Measurements from ENCODE around the gene HBA1. TPM values are rescaled to one million over a fixed set of nuclear protein-coding genes. Genes with fewer than 3 reads are reported as not detected.
"Not testable (repeated sequence)": the region's sequence is repeated elsewhere in the genome, so short reads cannot be mapped to it uniquely, and the experiment has no call there.

Gene HBA1
- total RNA-seq, result not detected in 2 replicates

- intact Hi-C loops (cut with micrococcal nuclease), result not testable (repeated sequence)
Measured at GRCh38 chr16:176477-177382, at the start of gene HBA1. Gene HBA1, plus strand, starts transcription at chr16:176680. Its CDS starts 37 bp downstream, at chr16:176717.

- intact Hi-C loops (cut with micrococcal nuclease), result no loop called here
Measured at GRCh38 chr16:129075-129474, 47.4 kb upstream of the HBA1 start.

GRCh38 chr16:130533-131173 is 45.8 kb upstream of the HBA1 start:
- intact Hi-C loops (cut with micrococcal nuclease), result no loop called here

GRCh38 chr16:132120-132519 is 44.4 kb upstream of the HBA1 start:
- intact Hi-C loops (cut with micrococcal nuclease), result no loop called here

- intact Hi-C loops (cut with micrococcal nuclease), result no loop called here
Measured at GRCh38 chr16:133716-134115, 42.8 kb upstream of the HBA1 start.

GRCh38 chr16:138049-138417 is 38.4 kb upstream of the HBA1 start:
- intact Hi-C loops (cut with micrococcal nuclease), result loop anchor here (1.0 to 5.0 kb wide), 8 partner anchors 17 to 451 kb away; partner anchors contain the start of genes AXIN1, CAPN15, FAM234A and HBQ1

- intact Hi-C loops (cut with micrococcal nuclease), result no loop called here
Measured at GRCh38 chr16:140175-140857, 36.2 kb upstream of the HBA1 start.

GRCh38 chr16:142405-142967 is 34.0 kb upstream of the HBA1 start:
- intact Hi-C loops (cut with micrococcal nuclease), result no loop called here

- intact Hi-C loops (cut with micrococcal nuclease), result no loop called here
Measured at GRCh38 chr16:143047-143446, 33.4 kb upstream of the HBA1 start.

- intact Hi-C loops (cut with micrococcal nuclease), result no loop called here
Measured at GRCh38 chr16:143456-143855, 33.0 kb upstream of the HBA1 start.

GRCh38 chr16:144797-145252 is 31.7 kb upstream of the HBA1 start:
- intact Hi-C loops (cut with micrococcal nuclease), result no loop called here

GRCh38 chr16:146646-147045 is 29.8 kb upstream of the HBA1 start:
- intact Hi-C loops (cut with micrococcal nuclease), result no loop called here

- intact Hi-C loops (cut with micrococcal nuclease), result no loop called here
Measured at GRCh38 chr16:149024-149660, 27.3 kb upstream of the HBA1 start.

GRCh38 chr16:152141-153128 is 24.0 kb upstream of the HBA1 start, which contains the start of gene HBZ:
Gene HBZ, plus strand, starts transcription at chr16:152644. Its CDS starts 266 bp downstream, at chr16:152910.
- intact Hi-C loops (cut with micrococcal nuclease), result no loop called here

- intact Hi-C loops (cut with micrococcal nuclease), result not testable (repeated sequence)
Measured at GRCh38 chr16:153129-153521, 23.4 kb upstream of the HBA1 start.

- intact Hi-C loops (cut with micrococcal nuclease), result loop anchor here (2.0 kb wide), 1 partner anchor 15 kb away; the partner anchor contains the start of gene NPRL3
Measured at GRCh38 chr16:153550-154216, 22.8 kb upstream of the HBA1 start.

- intact Hi-C loops (cut with micrococcal nuclease), result loop anchor here (2.0 kb wide), 1 partner anchor 16 kb away; the partner anchor contains the start of gene NPRL3
Measured at GRCh38 chr16:154217-155030, 22.1 kb upstream of the HBA1 start.

GRCh38 chr16:155031-155398 is 21.5 kb upstream of the HBA1 start:
- intact Hi-C loops (cut with micrococcal nuclease), result loop anchor here (2.0 kb wide), 1 partner anchor 16 kb away; the partner anchor contains the start of gene NPRL3

Data from T-helper 1 cell treated with Interleukin-12 subunit alpha and Interleukin-12 subunit beta and Interleukin-4 antibody, amounts not matched to agents 30 ng/mL and 1 ng/mL, for 36 hours (primary cell).